ENCODE data around the gene R3HCC1L.

DNA sequence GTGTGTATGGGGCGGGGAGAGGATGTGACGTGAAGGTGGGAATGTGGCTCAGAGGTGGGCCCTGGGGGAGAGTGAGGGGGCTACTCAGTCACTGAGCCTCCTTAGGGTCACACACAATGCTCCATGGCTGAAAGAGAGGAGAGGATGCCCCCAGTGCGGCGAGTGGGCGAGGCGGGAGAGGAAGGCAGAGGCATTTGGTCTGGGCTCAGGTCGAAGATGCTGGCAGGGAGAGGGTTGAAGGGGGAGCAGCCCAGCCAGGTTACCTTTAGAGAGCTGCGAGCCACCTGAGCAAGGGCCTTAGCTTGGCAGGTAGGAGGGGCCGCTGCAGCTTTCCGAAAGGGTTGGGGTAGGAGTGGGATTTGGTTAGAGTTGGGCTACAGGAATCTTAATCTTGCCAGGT, 138.2 kb downstream of the R3HCC1L start:
- TF ChIP-seq POLR2A (IDR thresholded peaks at IDR 0.05): no peak
- TF ChIP-seq, protein P1, sequence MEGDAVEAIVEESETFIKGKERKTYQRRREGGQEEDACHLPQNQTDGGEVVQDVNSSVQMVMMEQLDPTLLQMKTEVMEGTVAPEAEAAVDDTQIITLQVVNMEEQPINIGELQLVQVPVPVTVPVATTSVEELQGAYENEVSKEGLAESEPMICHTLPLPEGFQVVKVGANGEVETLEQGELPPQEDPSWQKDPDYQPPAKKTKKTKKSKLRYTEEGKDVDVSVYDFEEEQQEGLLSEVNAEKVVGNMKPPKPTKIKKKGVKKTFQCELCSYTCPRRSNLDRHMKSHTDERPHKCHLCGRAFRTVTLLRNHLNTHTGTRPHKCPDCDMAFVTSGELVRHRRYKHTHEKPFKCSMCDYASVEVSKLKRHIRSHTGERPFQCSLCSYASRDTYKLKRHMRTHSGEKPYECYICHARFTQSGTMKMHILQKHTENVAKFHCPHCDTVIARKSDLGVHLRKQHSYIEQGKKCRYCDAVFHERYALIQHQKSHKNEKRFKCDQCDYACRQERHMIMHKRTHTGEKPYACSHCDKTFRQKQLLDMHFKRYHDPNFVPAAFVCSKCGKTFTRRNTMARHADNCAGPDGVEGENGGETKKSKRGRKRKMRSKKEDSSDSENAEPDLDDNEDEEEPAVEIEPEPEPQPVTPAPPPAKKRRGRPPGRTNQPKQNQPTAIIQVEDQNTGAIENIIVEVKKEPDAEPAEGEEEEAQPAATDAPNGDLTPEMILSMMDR (IDR thresholded peaks at IDR 0.05): no peak

All from lower leg skin (tissue), 3 donors.